GM19035 (cell line): ENCODE measurements around the gene GIPC2.

Source experiments
- ATAC-seq: cut with Tn5 transposase; IDR thresholded peaks from one replicate; pipeline ENCODE4 v1.9.1; 2021; ENCODE audit not compliant: unreplicated experiment

Gene GIPC2

DNA sequence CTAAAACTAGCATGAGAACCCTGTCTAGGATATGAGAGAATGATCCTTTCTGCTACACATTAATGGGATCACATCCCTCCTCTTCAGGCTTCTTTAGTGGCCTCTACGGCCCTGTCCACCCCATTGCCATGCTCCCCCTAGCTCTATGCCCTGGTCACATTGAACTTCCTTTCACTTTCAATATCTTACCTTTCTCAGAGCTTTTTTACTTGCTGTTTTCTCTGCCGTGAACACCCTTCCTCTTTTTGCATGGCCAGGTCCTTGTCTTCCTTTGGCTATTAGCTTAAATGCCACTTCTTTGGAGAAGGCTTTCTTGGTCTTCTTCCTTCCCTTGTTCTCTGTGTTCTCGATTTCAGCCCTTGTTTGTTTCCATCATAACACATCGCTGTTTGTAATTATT, 97.4 kb downstream of the GIPC2 start:
- ATAC-seq = peak; percentile 90

DNA sequence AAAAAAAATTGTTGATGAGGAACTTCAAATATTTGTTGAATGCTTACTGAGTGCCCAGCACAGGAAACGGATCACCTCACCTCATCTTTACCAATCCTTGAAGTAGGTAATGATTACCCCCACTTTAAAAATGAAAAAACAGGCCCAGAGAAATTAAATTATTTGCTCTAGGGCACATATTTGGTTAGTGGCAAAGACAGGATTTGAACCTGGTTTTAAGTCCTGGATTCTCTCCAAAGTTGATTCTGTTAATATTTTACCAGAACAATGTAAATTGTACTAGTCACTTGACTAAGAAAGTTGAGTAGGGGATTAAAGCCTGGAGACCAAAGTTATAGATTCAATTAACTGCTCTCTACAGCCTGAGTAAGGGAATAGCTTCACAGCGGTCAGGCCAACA, 97.9 kb downstream of the GIPC2 start:
- ATAC-seq = no peak

DNA sequence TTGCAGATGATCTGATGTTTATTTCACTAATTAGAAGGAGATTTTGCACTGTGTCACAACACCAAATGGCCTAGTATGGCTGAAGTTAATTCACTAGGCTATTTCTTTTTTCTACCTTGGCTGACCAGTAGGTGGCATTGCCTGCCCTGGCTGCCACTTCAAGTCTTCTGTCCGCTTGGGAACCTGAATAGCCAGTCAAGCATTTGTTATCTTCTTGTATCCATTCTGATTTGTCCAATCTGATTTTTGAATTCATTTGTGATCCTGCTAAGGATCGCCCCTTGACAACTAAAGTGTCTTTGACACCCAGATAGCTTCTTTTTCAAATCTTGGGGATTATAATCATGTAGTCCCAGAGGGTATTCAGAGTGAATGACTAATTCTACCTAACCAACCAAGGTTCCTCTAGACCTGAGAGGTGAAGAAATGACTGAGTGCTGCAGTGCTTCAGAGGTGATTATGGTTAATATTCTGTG, 99.4 kb downstream of the GIPC2 start:
- ATAC-seq = peak; percentile 79

DNA sequence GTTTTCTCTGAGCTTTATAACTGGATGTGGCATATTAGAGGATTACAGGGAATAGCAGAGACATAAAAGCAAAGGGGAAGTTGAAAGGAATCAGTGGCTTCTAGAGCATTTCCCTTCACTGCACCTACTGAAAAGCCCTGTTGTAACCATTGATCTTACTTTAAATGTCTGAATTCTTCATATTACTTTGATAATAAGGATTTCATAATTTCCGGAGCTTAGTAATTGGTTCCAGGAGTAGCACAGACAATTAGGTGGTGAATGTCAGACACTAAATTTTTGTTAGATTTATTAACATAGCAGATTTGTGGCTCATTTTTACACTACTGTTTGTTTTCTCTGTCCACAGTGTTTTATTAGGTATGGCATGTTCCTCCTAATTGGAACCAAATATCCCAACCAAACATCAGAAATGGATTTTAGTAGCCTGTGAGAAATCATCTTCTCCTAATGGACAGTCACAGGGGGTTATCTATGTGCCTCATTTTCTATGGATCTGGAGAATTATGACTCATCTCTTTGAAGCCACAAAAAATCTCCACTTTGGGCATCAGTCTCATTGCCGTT, 100.5 kb downstream of the GIPC2 start:
- no peak for ATAC-seq

DNA sequence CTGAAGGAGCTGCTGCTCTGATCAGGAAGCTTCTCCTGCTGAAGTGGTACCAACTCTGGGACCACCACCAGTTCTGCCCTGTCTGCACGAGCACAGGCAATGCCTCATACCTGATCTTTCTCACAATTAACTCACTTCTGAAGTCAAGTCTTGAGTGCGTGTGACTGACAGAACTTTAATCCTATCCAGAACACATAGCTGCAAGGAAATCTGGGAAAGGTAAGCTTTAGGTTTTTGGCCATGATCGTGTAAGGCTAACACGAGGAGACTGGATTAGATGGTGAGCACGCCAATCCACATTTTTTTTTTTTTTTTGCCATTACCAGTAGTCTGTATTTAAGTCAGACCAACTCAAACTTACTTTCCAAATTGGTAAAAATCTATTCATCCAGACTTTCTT, 101.3 kb downstream of the GIPC2 start:
- ATAC-seq = no peak

DNA sequence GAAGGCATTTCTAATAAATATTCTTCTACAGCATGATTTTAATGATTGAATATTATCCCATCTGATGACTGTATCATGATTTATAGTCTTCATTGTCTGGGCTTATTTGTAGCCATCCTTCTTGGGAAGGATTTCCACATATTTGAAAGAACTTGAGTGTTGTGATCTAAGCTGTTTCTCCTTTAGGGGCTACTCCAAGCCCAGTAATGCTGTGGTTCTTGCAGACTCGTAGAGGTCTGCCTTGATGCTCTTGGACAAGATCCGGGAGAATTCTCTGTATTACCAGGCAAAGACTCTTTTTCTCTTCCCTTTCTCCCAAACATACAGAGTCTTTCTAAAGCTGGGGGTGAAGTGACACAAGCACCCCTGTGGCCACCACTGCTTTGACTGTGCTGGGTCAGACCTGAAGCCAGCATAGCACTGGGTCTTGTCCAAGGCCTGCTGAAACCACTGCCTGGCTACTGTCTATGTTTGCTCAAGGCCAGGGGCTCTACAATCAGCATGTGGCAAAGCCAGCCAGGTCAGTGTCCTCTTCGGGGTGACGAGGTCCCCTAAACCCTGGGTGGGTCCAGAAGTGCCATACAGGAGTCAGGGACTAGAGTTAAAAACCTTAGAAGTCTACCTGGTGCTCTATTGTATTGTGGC, 107.4 kb downstream of the GIPC2 start:
- no peak for ATAC-seq

DNA sequence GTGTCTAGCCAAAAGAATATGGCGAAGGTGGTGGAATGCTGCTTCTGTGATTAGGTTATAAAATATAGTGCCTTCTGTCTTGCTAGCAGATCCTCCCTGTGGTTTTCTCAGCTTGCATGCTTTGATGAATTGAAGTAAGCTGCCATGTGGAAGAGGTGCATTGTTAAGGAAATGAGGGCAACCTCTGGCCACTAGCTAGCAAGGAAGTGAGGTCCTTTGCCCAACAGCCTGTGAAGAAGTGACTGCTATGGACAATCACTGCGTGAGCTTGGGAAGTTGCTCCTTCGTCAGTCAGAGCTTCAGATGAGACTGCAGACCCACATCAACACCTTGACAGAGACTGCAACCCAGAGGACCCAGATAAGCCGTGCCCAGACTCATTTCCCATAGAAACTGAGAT, 109.4 kb downstream of the GIPC2 start:
- ATAC-seq = no peak

DNA sequence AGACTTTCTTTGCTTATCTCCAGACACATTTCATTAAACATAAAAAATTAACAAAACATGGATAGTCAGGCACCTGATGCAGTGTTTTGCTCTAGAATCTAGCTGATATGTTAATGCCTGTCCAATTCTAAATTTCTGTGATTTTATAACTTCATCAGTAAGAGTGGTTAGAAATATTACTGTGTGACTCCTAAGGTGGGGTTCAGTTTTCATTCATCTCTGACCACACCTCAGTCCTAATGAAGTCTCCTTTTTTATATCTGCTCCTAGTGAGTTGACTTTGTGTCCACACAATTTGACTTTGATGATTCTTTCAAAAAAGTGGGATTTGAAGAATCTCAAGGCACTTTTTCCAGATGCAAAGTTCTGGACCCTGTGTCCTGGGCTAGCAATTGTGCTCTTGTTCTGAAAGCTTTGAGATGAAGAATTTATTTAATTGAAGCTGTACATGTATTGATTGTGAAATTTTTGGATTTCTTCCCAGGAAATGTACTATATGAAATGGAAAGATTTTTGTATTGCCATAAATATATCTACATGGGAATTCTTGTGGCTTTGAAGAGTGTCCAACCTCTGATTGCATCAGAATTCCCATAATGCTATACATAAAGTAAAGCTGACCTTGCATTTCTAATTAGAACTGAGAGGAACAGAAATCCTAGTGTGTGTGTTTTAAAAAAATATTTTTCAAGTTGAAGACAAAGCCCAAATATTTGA, 111.2 kb downstream of the GIPC2 start:
- no peak for ATAC-seq

DNA sequence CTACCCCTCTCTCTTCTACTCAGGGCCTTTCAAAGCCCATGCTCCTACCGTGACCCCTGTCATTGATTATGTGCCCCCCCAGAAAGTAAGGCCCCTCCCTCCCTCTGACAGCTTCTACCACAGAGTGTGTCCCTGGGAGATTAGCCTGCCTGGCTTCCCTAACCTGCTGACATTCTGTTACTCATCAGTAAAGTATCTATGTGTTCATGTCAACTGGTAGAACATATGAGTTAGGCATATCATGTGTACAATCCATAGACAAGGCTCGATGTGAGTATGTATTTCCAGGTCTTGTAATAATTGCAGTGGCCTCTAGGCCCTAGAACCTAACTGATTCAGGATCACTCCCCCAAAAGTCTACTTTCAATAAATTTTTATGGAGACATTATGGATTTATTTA, 120.0 kb downstream of the GIPC2 start:
- ATAC-seq = no peak

DNA sequence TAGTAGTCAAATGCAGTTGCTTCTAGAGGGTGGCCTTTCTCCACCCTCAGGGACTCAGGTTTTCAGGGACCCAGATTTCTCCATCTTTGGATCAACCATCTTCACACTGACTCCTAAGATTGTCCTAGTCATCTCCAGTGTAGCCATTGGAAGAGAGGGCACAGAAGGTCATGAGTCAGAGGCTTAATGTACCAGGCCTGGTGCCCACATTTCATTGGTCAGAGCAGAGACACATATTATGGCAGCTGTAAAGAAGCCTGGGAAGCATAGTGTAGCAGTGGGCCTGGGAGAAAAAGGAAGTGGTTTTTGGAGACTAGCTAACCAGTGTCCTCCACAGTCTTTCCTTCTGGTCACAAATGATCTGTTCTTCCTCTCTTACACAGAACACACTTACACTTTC, 122.5 kb downstream of the GIPC2 start:
- no peak for ATAC-seq

DNA sequence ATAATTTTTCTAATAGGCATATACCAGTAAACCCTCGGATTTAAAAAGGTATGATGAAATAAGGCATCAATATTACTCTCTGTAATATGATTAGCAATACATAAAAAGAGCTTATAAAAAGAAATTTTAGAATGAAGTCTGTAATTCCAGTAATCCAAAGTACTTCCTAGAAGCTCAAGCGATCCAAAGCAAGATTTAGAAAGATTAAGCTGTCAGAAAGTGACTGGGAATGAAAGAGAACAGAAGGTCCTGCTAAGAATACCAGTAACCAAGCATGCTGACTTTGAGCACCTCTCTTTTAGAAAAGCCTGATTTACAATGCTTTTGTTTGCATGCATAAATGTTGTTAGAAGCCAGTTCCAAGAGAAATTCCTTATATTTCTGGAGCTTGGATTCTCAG, 125.1 kb downstream of the GIPC2 start:
- ATAC-seq = no peak

DNA sequence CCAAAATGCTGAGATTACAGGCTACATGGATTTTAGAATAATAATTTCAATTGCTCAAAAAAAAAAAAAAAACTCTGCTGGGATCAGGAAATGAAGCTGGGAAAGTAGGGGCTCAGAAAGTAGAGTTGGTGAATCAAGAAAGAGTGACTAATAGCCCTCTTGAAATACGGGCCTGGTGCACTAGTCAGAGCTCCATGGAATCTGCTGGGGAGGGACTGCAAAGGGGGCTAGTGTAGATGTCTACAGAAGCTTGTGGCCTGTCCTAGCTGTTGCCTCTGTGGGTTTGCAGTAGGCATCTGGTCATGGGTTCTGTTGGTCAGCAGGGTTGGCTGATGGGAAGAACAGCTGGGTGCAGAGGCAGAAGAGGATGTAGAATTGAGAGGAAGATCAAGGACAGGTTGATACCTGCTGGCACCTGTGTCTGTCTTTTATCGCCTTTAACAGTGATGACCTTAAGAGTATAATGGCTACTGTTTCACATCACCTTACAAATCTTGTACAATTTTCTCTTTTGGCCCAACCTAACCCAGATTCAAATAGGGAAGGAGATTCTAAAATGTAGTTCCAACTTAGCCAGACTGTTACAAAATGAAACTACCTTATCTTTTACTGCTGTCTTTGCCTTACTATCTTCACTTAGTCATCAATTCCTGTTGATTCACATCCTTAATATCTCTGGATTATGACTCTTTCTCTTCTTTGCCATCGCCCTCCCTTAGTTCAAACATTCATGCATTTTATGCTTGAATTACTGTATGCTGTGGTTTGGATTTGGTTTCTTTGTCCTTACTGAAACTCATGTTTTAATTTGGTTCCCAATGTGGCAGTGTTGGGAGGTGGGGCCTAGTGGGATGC, 126.2 kb downstream of the GIPC2 start:
- ATAC-seq = no peak

DNA sequence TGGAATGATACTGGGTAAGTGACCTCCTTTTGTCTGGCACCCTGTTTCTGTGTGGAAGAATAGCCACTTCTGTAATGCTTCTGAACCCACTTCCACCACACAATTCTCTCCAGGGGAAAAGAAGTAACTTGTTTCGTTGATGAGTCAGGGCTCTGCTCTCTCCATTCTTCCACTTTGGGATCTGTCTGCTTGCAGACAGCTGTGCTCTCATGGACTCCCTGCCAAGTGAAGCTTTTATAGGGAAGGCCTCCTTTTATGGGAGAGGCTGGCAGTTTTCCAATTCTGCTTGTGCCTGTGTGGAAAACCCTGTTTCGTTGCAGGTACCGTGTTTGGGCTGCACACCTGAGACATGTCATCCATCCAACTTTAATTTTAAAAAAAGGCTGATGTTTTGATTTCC, 130.7 kb downstream of the GIPC2 start:
- no peak for ATAC-seq

DNA sequence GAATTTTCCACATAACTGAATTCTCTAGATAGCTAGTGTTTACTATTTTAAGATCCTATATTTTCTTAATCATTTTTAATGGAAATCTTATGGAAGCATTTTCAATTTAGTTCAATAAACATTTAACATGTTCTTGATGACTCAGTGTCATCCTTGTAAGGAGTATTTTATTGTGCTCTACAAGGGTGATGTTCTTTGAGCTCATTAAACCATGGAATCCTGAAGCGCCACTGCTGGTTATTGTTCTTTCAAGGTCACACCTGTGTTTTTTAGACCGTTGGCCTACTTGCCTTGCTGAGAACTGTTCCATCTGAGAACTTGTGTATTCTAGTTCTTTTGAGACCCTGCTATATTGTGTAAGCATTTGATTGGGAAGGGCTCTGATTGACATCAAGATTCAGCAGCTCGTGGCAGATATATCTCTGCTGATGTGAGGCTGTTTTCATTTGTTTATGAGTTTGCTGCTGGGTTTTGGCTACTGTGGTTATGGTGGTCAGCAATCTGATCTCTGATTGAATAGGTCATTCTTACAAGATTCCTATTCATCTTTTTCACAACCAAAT, 132.0 kb downstream of the GIPC2 start:
- ATAC-seq = no peak

DNA sequence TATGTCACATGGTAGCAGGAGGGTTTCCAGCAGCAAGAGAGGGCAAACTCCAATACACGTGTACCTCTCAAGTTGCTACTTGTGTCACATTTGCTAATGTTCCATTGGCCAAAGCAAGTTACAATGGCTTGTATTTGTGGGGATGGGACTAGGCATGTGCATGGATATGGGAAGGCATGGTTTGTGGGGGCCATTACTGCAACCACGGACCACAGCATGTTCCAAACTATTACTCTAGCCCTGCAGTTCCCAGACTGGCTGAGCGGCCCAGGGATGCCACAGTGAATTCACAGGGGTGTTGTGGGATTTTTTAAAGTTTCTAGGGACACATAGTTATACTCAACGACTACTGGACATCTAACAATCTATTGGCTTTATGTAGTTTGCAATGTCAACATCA, 133.1 kb downstream of the GIPC2 start:
- ATAC-seq = no peak

DNA sequence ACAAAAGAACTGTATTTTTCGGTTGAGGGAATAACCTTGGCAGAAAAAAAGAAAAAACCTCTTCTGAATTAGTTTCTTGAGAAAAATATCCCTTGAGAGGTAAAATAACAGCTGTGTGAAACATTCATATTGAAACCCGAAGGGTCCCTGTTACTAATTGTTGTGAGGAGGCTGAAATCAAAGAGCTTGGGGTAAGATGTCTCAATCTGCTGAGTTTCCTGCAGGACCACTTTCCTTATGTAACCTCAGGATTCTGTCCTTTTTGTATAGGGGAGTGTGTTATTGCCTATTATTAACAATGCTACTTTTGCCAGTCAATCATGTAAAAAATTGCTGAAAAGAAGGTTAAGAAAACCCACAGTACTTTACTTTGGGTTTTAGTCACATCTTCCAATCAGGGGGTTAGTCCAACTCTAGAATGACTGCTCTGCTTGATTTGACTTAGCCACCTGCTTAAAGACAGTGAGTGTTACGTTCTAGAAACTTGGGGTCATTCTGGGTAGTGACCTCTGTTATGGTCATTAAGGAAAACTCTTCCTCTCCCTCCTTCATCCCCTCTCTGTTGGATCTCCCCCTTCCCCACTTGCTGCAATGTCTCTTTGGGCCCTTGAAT, 138.8 kb downstream of the GIPC2 start:
- peak; percentile 74 for ATAC-seq
